KOPT-K1 (cell line): ENCODE measurements around the gene ADNP.

Experiments
- H3K27ac ChIP-seq: fragments of 200-600 bp; sonication (generic); 2 replicates; pipeline ENCODE4 v1.5.1; 2016; ENCODE audit warnings: antibody characterized with exemption, mild to moderate bottlenecking, low read depth, low read length; ENCODE audit not compliant: poor library complexity, severe bottlenecking
- H3K36me3 ChIP-seq: fragments of 200-600 bp; sonication (generic); 2 replicates; pipeline ENCODE4 v1.5.1; 2017; ENCODE audit warnings: antibody characterized with exemption, mild to moderate bottlenecking, low read length, moderate library complexity; ENCODE audit not compliant: insufficient read depth
- H3K9me3 ChIP-seq: fragments of 200-600 bp; sonication (generic); 2 replicates; pipeline ENCODE4 v1.5.1; 2017; ENCODE audit warnings: antibody characterized with exemption, low read length, mild to moderate bottlenecking; ENCODE audit not compliant: insufficient read depth, poor library complexity, severe bottlenecking

The ADNP gene

DNA sequence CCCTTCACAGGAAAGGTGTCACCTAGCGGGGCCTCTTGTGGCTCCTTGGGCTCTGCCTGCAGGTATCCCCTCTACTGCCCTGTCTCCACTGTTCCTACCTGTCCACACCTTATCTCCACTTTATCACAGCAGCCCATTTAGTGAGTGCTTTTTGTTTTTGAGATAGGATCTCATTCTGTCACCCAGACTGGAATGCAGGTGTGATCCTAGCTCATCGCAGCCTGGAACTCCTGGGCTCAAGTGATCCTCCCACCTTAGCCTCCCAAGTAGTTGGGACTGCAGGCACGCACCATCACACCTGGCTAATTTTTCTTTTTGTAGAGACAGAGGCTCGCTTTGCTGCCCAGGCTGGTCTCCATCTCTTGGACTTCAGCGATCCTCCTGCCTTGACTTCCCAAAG, 88.4 kb downstream of the ADNP start:
- Histone ChIP-seq H3K27ac (no peak overlapping the region), H3K9me3 (no peaks in the 10 kb centered on the region), H3K36me3 (no peaks in the 10 kb centered on the region)
